Keratinocyte (primary cell): ENCODE data around the gene GLI3. TPM values are rescaled to one million over a fixed set of nuclear protein-coding genes. Genes with fewer than 3 reads are reported as not detected.

Experiments
- DNase-seq: peaks from one replicate; pipeline ENCODE4 v3.0.0-alpha.2; 2011; ENCODE audit warnings: low read depth, missing footprints, low spot score
- FAIRE-seq: peaks from 2 replicates; lab custom pipeline; 2011; peaks lifted over from hg19 to GRCh38; lab: Jason Lieb, UNC
- H2AFZ ChIP-seq: 2 replicates; pipeline ENCODE4 v1.6.0; 2012; ENCODE audit warnings: low read length, control low read depth, inconsistent platforms; ENCODE audit not compliant: control insufficient read depth
- H3K27ac ChIP-seq: 2 replicates; pipeline ENCODE4 v1.5.1; 2011; ENCODE audit warnings: low read length; ENCODE audit not compliant: control insufficient read depth, insufficient read depth
- H3K27me3 ChIP-seq: 3 replicates; pipeline ENCODE4 v1.6.0; 2011; ENCODE audit warnings: low read length; ENCODE audit not compliant: control insufficient read depth, insufficient read depth; ENCODE audit errors: extremely low read depth
- H3K36me3 ChIP-seq, 2 experiments: 2 replicates in 1 of 2; 3 replicates in 1 of 2; pipeline ENCODE4 v1.5.1; 2011; ENCODE audit warnings: low read length in 2 of 2, mild to moderate bottlenecking in 1 of 2; ENCODE audit not compliant: control insufficient read depth in 2 of 2, insufficient read depth in 2 of 2; ENCODE audit errors: extremely low read depth in 1 of 2
- H3K4me1 ChIP-seq: 3 replicates; pipeline ENCODE4 v1.5.1; 2011; ENCODE audit warnings: low read length; ENCODE audit not compliant: control insufficient read depth, insufficient read depth; ENCODE audit errors: extremely low read depth
- H3K4me2 ChIP-seq: 3 replicates; pipeline ENCODE4 v1.6.0; 2011; ENCODE audit warnings: low read depth, low read length; ENCODE audit not compliant: control insufficient read depth, insufficient read depth; ENCODE audit errors: extremely low read depth
- H3K4me3 ChIP-seq, 3 experiments: fragments of 200-600 bp in 1 of 3; sonication (generic) in 1 of 3; 2 replicates in 2 of 3; 3 replicates in 1 of 3; pipeline ENCODE4 v1.5.1; 2011 to 2016; ENCODE audit warnings: low read length in 3 of 3, mild to moderate bottlenecking in 3 of 3, control low read depth in 2 of 3, inconsistent platforms in 1 of 3, low read depth in 1 of 3, mixed read lengths in 1 of 3, mixed run types in 1 of 3, moderate library complexity in 1 of 3; ENCODE audit not compliant: control insufficient read depth in 2 of 3, insufficient read depth in 2 of 3; ENCODE audit errors: extremely low read depth in 1 of 3
- H3K79me2 ChIP-seq: 2 replicates; pipeline ENCODE4 v1.6.0; 2012; ENCODE audit warnings: low read length; ENCODE audit not compliant: control insufficient read depth, insufficient read depth
- H3K9ac ChIP-seq: 3 replicates; pipeline ENCODE4 v1.6.0; 2011; ENCODE audit warnings: low read length; ENCODE audit not compliant: control insufficient read depth, insufficient read depth; ENCODE audit errors: extremely low read depth
- H3K9me1 ChIP-seq: 3 replicates; pipeline ENCODE4 v1.6.0; 2011; ENCODE audit warnings: low read length; ENCODE audit not compliant: control insufficient read depth, insufficient read depth; ENCODE audit errors: extremely low read depth
- H3K9me3 ChIP-seq: 2 replicates; pipeline ENCODE4 v1.5.1; 2012; ENCODE audit warnings: low read depth, low read length; ENCODE audit not compliant: control insufficient read depth
- H4K20me1 ChIP-seq: 3 replicates; pipeline ENCODE4 v1.6.0; 2011; ENCODE audit warnings: low read length; ENCODE audit not compliant: control insufficient read depth, insufficient read depth; ENCODE audit errors: extremely low read depth
- CTCF ChIP-seq, 3 experiments: IDR thresholded peaks in 1 of 3; conservative IDR thresholded peaks in 1 of 3; optimal IDR thresholded peaks in 1 of 3; 2 replicates in 2 of 3; 3 replicates in 1 of 3; pipeline versions ENCODE3 to v1.5.1; 2011; ENCODE audit warnings: low read length in 3 of 3, mild to moderate bottlenecking in 3 of 3, moderate library complexity in 2 of 3, control low read depth in 1 of 3, inconsistent platforms in 1 of 3; ENCODE audit not compliant: insufficient read depth in 2 of 3; ENCODE audit errors: extremely low read depth in 1 of 3
- EZH2 ChIP-seq: IDR thresholded peaks from one replicate; pipeline ENCODE4 v1.6.1; 2012; ENCODE audit warnings: inconsistent platforms, mild to moderate bottlenecking, low read length, moderate library complexity
- dilution Hi-C: fragments of 300-500 bp; cut with MboI; formaldehyde crosslinking; loops from one replicate; pipeline ENCODE4 v1.7.0; 2020; ENCODE audit warnings: low sequenced_read_pairs; ENCODE audit not compliant: extremely low pct_ligation_motif_present
- polyA plus RNA-seq, 5 experiments: library from polyadenylated mRNA; depleted of rRNA in 3 of 5; stranded (reverse) in 3 of 5; stranded (forward) in 1 of 5; unstranded in 1 of 5; fragments of >200 nt; gene quantifications; 1 replicate in 1 of 5; 2 replicates in 3 of 5; 3 replicates in 1 of 5; pipeline versions ENCODE4 v1.2.1 to v1.2.3, GENCODE V29; 2011 to 2012; ENCODE audit warnings: missing spikeins in 2 of 5, low read depth in 1 of 5, low replicate concordance in 1 of 5

The GLI3 gene
- polyA plus RNA-seq, 1 donor (not counting 4 experiments of a cell fraction or from before 2014, with no cell fraction given) = 3.6 TPM

GRCh38 chr7:42039921-42040320 lies 197.1 kb downstream of the GLI3 start:
- Histone ChIP-seq H3K4me3 (no peak overlapping the region), H3K4me1 (no peaks in the 10 kb centered on the region), H3K36me3 (peaks cover 6 to 7% of the 10 kb centered on the region in 2 experiments), H4K20me1 (no peaks in the 10 kb centered on the region), H3K9me3 (no peaks in the 10 kb centered on the region), H3K79me2 (no peaks in the 10 kb centered on the region), H3K9ac (no peak overlapping the region), H3K9me1 (no peaks in the 10 kb centered on the region), H3K27me3 (no peaks in the 10 kb centered on the region), H3K27ac (no peak overlapping the region), H2AFZ (no peak overlapping the region), H3K4me2 (no peak overlapping the region)
- TF ChIP-seq CTCF (optimal IDR thresholded peaks at IDR 0.05 in 1 of 3, IDR thresholded peaks at IDR 0.05 in 1 of 3, conservative IDR thresholded peaks at IDR 0.05 in 1 of 3; ENCODE audit: extremely low read depth in 1 of 3, insufficient read depth in 2 of 3, low read length in 3 of 3) = no peak
- TF ChIP-seq EZH2 = no peak
- dilution Hi-C loops = no loop called here
- FAIRE-seq (no peak), DNase-seq (no peak)

GRCh38 chr7:42035210-42035609 lies 201.8 kb downstream of the GLI3 start:
- Histone ChIP-seq H2AFZ (no peak overlapping the region), H3K9me1 (no peaks in the 10 kb centered on the region), H3K79me2 (no peaks in the 10 kb centered on the region), H3K27me3 (no peaks in the 10 kb centered on the region), H4K20me1 (no peaks in the 10 kb centered on the region), H3K9me3 (no peaks in the 10 kb centered on the region), H3K4me3 (no peak overlapping the region), H3K27ac (no peak overlapping the region), H3K36me3 (peaks cover 3 to 7% of the 10 kb centered on the region in 2 experiments), H3K9ac (no peak overlapping the region), H3K4me1 (no peaks in the 10 kb centered on the region), H3K4me2 (no peak overlapping the region)
- dilution Hi-C loops = no loop called here
- TF ChIP-seq EZH2 (no peak), CTCF (optimal IDR thresholded peaks at IDR 0.05 in 1 of 3, IDR thresholded peaks at IDR 0.05 in 1 of 3, conservative IDR thresholded peaks at IDR 0.05 in 1 of 3; ENCODE audit: extremely low read depth in 1 of 3, insufficient read depth in 2 of 3, low read length in 3 of 3) (no peak)
- no peak for DNase-seq
- FAIRE-seq = no peak
